ENCODE data around the gene HACD4.

Gene HACD4

GRCh38 chr9:21039302-21039701, 7.9 kb upstream of the HACD4 start:
- no peak overlapping the region for H3K4me3 ChIP-seq (replicated peaks; ENCODE audit: low read depth, low read length)
- no peak for DNase-seq (ENCODE audit: extremely low read depth, low read depth)
- no peak for TF ChIP-seq CTCF (IDR thresholded peaks at IDR 0.05; ENCODE audit: low read depth, low read length, missing control alignments)

- no peak for TF ChIP-seq CTCF (IDR thresholded peaks at IDR 0.05; ENCODE audit: low read depth, low read length, missing control alignments)
- no peak for DNase-seq (ENCODE audit: extremely low read depth, low read depth)
- H3K4me3 ChIP-seq (replicated peaks; ENCODE audit: low read depth, low read length) = no peak overlapping the region
Measured at GRCh38 chr9:21037278-21037677, 5.8 kb upstream of the HACD4 start.

- peak overlapping the region; percentile 51 for H3K4me3 ChIP-seq (replicated peaks; ENCODE audit: low read depth, low read length)
- no peak for TF ChIP-seq CTCF (IDR thresholded peaks at IDR 0.05; ENCODE audit: low read depth, low read length, missing control alignments)
- no peak for DNase-seq (ENCODE audit: extremely low read depth, low read depth)
Measured at GRCh38 chr9:21031808-21032183, 356 bp upstream of the HACD4 start.

GRCh38 chr9:21030389-21031035, 928 bp downstream of the HACD4 start:
- H3K4me3 ChIP-seq (replicated peaks; ENCODE audit: low read depth, low read length) = peak overlapping the region; percentile 51
- TF ChIP-seq CTCF (IDR thresholded peaks at IDR 0.05; ENCODE audit: low read depth, low read length, missing control alignments) = no peak
- DNase-seq (ENCODE audit: extremely low read depth, low read depth) = peak; percentile 31

- no peak overlapping the region for H3K4me3 ChIP-seq (replicated peaks; ENCODE audit: low read depth, low read length)
- no peak for TF ChIP-seq CTCF (IDR thresholded peaks at IDR 0.05; ENCODE audit: low read depth, low read length, missing control alignments)
- DNase-seq (ENCODE audit: extremely low read depth, low read depth) = no peak
Measured at GRCh38 chr9:21029661-21030060, 1.8 kb downstream of the HACD4 start.

- no peak for DNase-seq (ENCODE audit: extremely low read depth, low read depth)
- TF ChIP-seq CTCF (IDR thresholded peaks at IDR 0.05; ENCODE audit: low read depth, low read length, missing control alignments) = no peak
- H3K4me3 ChIP-seq (replicated peaks; ENCODE audit: low read depth, low read length) = no peak overlapping the region
Measured at GRCh38 chr9:21028466-21028865, 3.0 kb downstream of the HACD4 start.

GRCh38 chr9:21027295-21027694, 4.1 kb downstream of the HACD4 start:
- TF ChIP-seq CTCF (IDR thresholded peaks at IDR 0.05; ENCODE audit: low read depth, low read length, missing control alignments) = no peak
- DNase-seq (ENCODE audit: extremely low read depth, low read depth) = no peak

More at GRCh38 chr9:21027295-21027694, 4.1 kb downstream of the HACD4 start:
- H3K4me3 ChIP-seq (replicated peaks; ENCODE audit: low read depth, low read length) = no peak overlapping the region
